ENCODE results near the gene TSPEAR. TPM values are rescaled to one million over a fixed set of nuclear protein-coding genes. Genes with fewer than 3 reads are reported as not detected.

The TSPEAR gene
- total and polyA plus RNA-seq, 10 donors = 0.02 to 0.22 (median 0.03) TPM; not detected in 7

- H3K9me3 ChIP-seq = peaks cover 0 to under 1% (median 0%) of the 10 kb centered on the region in 8 donors
- H3K4me1 ChIP-seq = peaks cover 5 to 16% (median 9%) of the 10 kb centered on the region in 6 donors
- TF ChIP-seq CTCF (IDR thresholded peaks at IDR 0.05 in 8 of 11, conservative IDR thresholded peaks at IDR 0.05 in 3 of 11) (no peak), POLR2A (IDR thresholded peaks at IDR 0.05) (no peak), POLR2AphosphoS5 (IDR thresholded peaks at IDR 0.05) (no peak)
- H3K27ac ChIP-seq = no peak overlapping the region
- intact Hi-C loops (cut with DNase I; ENCODE audit: low total_unique reads) = no loop called here
- peak; percentile 51 for DNase-seq
- 65 to 73% (median 70%) methylated on average over 14 of the region's 14 CpGs for WGBS, 5 donors
- H3K36me3 ChIP-seq = peaks cover 0 to 4% (median 0%) of the 10 kb centered on the region in 6 donors
- H3K4me3 ChIP-seq = no peak overlapping the region
- H3K27me3 ChIP-seq (replicated peaks in 1 of 7) = peaks cover 0 to 11% (median 0%) of the 10 kb centered on the region in 7 donors
These were observed 251.5 kb downstream of the TSPEAR start for GRCh38 chr21:44459712-44460440.

GRCh38 chr21:44458971-44459711, 252.2 kb downstream of the TSPEAR start:
- no peak for DNase-seq
- TF ChIP-seq POLR2A (IDR thresholded peaks at IDR 0.05) = no peak
- TF ChIP-seq CTCF (IDR thresholded peaks at IDR 0.05 in 8 of 11, conservative IDR thresholded peaks at IDR 0.05 in 3 of 11) = no peak
- TF ChIP-seq POLR2AphosphoS5 (IDR thresholded peaks at IDR 0.05) = no peak
- Histone ChIP-seq H3K36me3 (peaks cover 0 to 4% (median 0%) of the 10 kb centered on the region in 6 donors), H3K9me3 (peaks cover 0 to 8% (median 5%) of the 10 kb centered on the region in 8 donors), H3K4me3 (no peak overlapping the region), H3K27me3 (replicated peaks in 1 of 7) (peaks cover 0 to 11% (median 0%) of the 10 kb centered on the region in 7 donors), H3K4me1 (peaks cover 5 to 18% (median 12%) of the 10 kb centered on the region in 6 donors), H3K27ac (no peak overlapping the region)
- WGBS, 5 donors = 66 to 86% (median 78%) methylated on average over 14 to 19 of the region's 19 CpGs
- intact Hi-C loops (cut with DNase I; ENCODE audit: low total_unique reads) = no loop called here

DNA sequence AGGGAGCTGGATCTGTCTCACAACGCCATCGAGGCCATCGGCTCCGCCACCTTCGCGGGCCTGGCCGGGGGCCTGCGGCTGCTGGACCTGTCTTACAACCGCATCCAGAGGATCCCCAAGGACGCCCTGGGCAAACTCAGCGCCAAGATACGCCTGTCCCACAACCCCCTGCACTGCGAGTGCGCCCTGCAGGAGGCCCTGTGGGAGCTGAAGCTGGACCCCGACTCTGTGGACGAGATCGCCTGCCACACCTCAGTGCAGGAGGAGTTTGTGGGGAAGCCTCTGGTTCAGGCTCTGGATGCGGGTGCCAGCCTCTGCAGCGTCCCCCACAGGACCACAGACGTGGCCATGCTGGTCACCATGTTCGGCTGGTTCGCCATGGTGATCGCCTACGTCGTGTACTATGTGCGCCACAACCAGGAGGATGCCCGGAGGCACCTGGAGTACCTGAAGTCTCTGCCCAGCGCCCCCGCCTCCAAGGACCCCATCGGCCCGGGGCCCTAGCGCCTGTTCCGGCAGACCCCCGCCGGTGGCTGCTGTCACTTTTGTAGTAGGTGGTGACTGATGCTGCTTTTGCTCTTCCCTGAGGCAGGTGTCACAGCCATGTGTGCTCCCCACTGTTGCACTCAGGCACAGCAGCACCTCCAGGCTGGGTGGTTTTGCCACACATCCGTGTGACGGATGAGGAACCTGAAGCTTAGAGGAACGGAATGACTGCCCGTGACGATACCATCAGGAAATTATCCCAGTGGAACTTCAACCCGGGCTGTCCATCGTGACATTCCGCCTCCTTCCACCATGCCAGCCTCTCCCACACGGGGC, 254.2 kb downstream of the TSPEAR start:
- Histone ChIP-seq H3K9me3 (peaks cover 0 to 21% (median 17%) of the 10 kb centered on the region in 8 donors), H3K4me3 (no peak overlapping the region), H3K36me3 (peaks cover 0 to 4% (median 0%) of the 10 kb centered on the region in 6 donors), H3K27me3 (replicated peaks in 1 of 7) (peaks cover 0 to 11% (median 0%) of the 10 kb centered on the region in 7 donors), H3K27ac (no peak overlapping the region), H3K4me1 (peaks cover 5 to 18% (median 12%) of the 10 kb centered on the region in 6 donors)
- TF ChIP-seq POLR2A (IDR thresholded peaks at IDR 0.05) = no peak
- no peak for TF ChIP-seq POLR2AphosphoS5 (IDR thresholded peaks at IDR 0.05)
- TF ChIP-seq CTCF (IDR thresholded peaks at IDR 0.05 in 8 of 11, conservative IDR thresholded peaks at IDR 0.05 in 3 of 11) = no peak
- intact Hi-C loops (cut with DNase I; ENCODE audit: low total_unique reads) = no loop called here
- DNase-seq = no peak
- WGBS, 5 donors = 93 to 97% (median 96%) methylated on average over 25 to 44 of the region's 44 CpGs

Measured in spleen (tissue), 11 donors.